ENCODE results near the gene NEK11. TPM values are rescaled to one million over a fixed set of nuclear protein-coding genes. Genes with fewer than 3 reads are reported as not detected.
A peak's percentile ranks its signal among the peaks of the same experiment; 100 is the strongest.

The NEK11 gene
- total and polyA plus RNA-seq, 8 donors, result 0.45 to 24.2 (median 2.3) TPM; not detected in 1

DNA sequence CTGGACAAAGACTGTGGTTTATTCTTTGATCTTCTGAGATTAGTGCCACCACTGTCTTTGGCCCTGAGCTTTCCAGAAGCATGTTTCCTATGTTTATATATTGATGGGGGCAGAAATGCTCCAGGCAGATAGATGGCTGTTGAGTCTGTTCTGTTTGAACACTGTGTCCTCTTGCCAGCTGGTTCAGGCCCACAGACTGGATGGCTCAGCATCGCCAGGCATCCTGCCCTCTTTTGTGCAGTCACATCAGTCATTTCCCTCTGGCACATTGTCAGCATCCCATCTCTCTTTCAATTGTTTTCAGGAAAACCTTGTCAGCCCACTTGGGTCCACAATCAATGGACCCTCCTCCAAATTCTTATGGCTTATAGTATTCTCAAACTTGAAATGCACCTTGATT is 141.2 kb downstream of the NEK11 start:
- no peaks in the 10 kb centered on the region for H3K27me3 ChIP-seq
- H3K27ac ChIP-seq, result no peak overlapping the region
- H3K4me3 ChIP-seq, result no peak overlapping the region
- no peaks in the 10 kb centered on the region for H3K4me1 ChIP-seq
- DNase-seq, result no peak
- no peak for TF ChIP-seq POLR2A (IDR thresholded peaks at IDR 0.05)
- TF ChIP-seq, protein P1, sequence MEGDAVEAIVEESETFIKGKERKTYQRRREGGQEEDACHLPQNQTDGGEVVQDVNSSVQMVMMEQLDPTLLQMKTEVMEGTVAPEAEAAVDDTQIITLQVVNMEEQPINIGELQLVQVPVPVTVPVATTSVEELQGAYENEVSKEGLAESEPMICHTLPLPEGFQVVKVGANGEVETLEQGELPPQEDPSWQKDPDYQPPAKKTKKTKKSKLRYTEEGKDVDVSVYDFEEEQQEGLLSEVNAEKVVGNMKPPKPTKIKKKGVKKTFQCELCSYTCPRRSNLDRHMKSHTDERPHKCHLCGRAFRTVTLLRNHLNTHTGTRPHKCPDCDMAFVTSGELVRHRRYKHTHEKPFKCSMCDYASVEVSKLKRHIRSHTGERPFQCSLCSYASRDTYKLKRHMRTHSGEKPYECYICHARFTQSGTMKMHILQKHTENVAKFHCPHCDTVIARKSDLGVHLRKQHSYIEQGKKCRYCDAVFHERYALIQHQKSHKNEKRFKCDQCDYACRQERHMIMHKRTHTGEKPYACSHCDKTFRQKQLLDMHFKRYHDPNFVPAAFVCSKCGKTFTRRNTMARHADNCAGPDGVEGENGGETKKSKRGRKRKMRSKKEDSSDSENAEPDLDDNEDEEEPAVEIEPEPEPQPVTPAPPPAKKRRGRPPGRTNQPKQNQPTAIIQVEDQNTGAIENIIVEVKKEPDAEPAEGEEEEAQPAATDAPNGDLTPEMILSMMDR (IDR thresholded peaks at IDR 0.05), result no peak
- TF ChIP-seq POLR2AphosphoS5 (IDR thresholded peaks at IDR 0.05), result no peak
- H3K9me3 ChIP-seq, result no peaks in the 10 kb centered on the region
- WGBS, 5 donors, result 71 to 100% (median 78%) methylated on average over 1 of the region's 1 CpG
- intact Hi-C loops (cut with DNase I; ENCODE audit: low total_unique reads), result no loop called here
- H3K36me3 ChIP-seq, result peaks cover 0 to 8% (median 3%) of the 10 kb centered on the region in 4 donors

DNA sequence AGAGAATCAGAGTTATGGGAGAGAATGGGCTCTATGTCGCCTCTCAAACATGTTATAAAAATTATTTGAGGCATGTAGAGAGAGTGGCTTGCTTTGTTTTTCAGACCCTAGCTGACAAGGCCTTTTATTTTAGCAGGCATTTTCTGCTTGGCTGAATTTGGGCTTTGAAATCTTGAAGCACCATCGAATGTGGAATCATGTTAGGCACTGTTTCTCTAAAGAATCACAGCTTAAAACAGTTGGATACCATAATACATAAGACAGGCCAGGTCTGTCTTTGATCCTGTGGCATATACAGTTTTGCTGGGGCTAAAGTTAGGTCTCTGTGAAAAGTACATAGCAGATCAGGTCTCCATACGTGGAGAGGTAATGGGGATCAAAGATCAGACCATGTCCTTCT is 142.7 kb downstream of the NEK11 start:
- Histone ChIP-seq H3K27me3 (no peaks in the 10 kb centered on the region), H3K4me1 (peaks cover 0 to 2% (median 0%) of the 10 kb centered on the region in 4 donors), H3K4me3 (no peak overlapping the region), H3K27ac (no peak overlapping the region), H3K9me3 (no peaks in the 10 kb centered on the region), H3K36me3 (peaks cover 0 to 8% (median 3%) of the 10 kb centered on the region in 4 donors)
- TF ChIP-seq POLR2A (IDR thresholded peaks at IDR 0.05) (no peak), POLR2AphosphoS5 (IDR thresholded peaks at IDR 0.05) (no peak)
- TF ChIP-seq, protein P1 (IDR thresholded peaks at IDR 0.05), result no peak
- DNase-seq, result no peak
- WGBS, 5 donors, result 79 to 93% (median 86%) methylated on average over 3 of the region's 3 CpGs
- intact Hi-C loops (cut with DNase I; ENCODE audit: low total_unique reads), result no loop called here

DNA sequence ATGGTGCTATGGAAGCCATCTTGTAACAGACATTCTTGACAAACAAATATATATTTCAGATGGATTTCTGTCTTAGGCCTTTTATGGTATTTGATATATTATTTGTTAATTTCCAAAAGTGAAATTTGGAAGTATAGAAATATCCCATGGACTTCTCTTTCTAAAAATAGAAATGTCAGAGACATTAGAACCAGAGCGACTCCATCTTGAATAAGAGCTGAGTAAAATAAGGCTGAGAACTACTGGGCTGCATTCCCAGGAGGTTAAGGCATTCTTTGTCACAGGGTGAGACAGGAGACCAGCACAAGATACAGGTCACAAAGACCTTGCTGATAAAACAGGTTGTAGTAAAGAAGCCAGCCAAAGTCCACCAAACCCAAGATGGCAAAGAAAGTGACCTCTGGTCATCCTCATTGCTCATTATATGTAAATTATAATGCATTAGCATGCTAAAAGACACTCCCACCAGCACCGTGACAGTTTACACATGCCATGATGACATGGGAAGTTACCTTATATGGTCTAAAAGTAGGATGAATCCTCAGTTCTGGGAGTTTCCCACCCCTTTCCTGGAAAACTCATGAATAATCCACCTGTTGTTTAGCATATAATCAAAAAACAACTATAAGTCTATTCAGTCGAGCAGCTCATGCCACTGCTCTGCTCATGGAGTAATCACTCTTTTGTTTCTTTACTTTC is 146.0 kb downstream of the NEK11 start:
- Histone ChIP-seq H3K27me3 (no peaks in the 10 kb centered on the region), H3K36me3 (peaks cover 0 to 8% (median 3%) of the 10 kb centered on the region in 4 donors), H3K4me1 (peaks cover 0 to 6% (median 0%) of the 10 kb centered on the region in 4 donors), H3K27ac (no peak overlapping the region), H3K9me3 (no peaks in the 10 kb centered on the region), H3K4me3 (no peak overlapping the region)
- 83 to 95% (median 91%) methylated on average over 3 of the region's 3 CpGs for WGBS, 5 donors
- intact Hi-C loops (cut with DNase I; ENCODE audit: low total_unique reads), result no loop called here
- TF ChIP-seq POLR2AphosphoS5 (IDR thresholded peaks at IDR 0.05) (no peak), POLR2A (IDR thresholded peaks at IDR 0.05) (no peak), EP300 (IDR thresholded peaks at IDR 0.05) (no peak)
- TF ChIP-seq, protein P1 (IDR thresholded peaks at IDR 0.05), result no peak
- no peak for DNase-seq

DNA sequence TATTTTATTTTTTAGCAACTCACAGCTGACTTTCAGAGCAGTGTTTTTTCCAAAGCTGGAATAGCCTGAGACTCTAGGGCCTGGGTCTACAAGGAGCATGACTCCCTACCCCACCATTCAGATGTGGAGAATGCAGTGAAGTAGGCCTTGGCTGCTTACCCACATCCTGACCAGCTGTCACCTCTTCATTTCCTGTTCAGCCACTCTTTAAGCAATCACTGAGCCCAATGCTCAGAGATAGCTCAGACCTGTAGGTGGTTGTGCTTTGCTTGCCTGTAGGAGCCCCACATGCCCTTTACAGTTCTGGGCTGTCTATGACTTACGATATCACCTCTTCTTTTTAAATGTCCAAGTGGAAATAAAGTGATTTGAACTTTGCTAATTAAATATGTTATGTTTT is 148.1 kb downstream of the NEK11 start:
- no peak overlapping the region for H3K27ac ChIP-seq
- H3K36me3 ChIP-seq, result peaks cover 0 to 16% (median 5%) of the 10 kb centered on the region in 4 donors
- peaks cover 0 to 6% (median 0%) of the 10 kb centered on the region in 4 donors for H3K4me1 ChIP-seq
- TF ChIP-seq, protein P1 (IDR thresholded peaks at IDR 0.05), result no peak
- TF ChIP-seq POLR2AphosphoS5 (IDR thresholded peaks at IDR 0.05), result no peak
- TF ChIP-seq POLR2A (IDR thresholded peaks at IDR 0.05), result no peak
- TF ChIP-seq EP300 (IDR thresholded peaks at IDR 0.05), result no peak
- no peak overlapping the region for H3K4me3 ChIP-seq
- H3K9me3 ChIP-seq, result peaks cover 0 to under 1% (median 0%) of the 10 kb centered on the region in 4 donors
- intact Hi-C loops (cut with DNase I; ENCODE audit: low total_unique reads), result no loop called here
- WGBS, 5 donors, result 28 to 90% (median 76%) methylated on average over 1 of the region's 1 CpG
- no peaks in the 10 kb centered on the region for H3K27me3 ChIP-seq
- peak in 1 of 2 donors; percentile 30 for DNase-seq
